Transverse colon (tissue), 4 donors: ENCODE data around the gene ZFP64.

Experiments
- POLR2A ChIP-seq: fragments of 450-650 bp; IDR thresholded peaks from one replicate; pipeline ENCODE4 v1.6.1; 2016; ENCODE audit warnings: antibody characterized with exemption, mild to moderate bottlenecking, moderate library complexity
- POLR2AphosphoS5 ChIP-seq, 3 donors: sonication (generic); formaldehyde crosslinking; IDR thresholded peaks; one replicate each; pipeline ENCODE4 v1.6.1; 2016; ENCODE audit warnings: antibody characterized with exemption in 3 of 3
- TF ChIP-seq, protein P1 (sequence below), 5 experiments: fragments of 200-600 bp in 3 of 5; fragments of 450-650 bp in 2 of 5; sonication (generic) in 3 of 5; IDR thresholded peaks; 1 replicate in 2 of 5; 2 replicates in 3 of 5; pipeline ENCODE4 v1.5.1; 2016 to 2017; ENCODE audit warnings: antibody characterized with exemption in 5 of 5, inconsistent platforms in 3 of 5, mild to moderate bottlenecking in 2 of 5, moderate library complexity in 1 of 5

DNA sequence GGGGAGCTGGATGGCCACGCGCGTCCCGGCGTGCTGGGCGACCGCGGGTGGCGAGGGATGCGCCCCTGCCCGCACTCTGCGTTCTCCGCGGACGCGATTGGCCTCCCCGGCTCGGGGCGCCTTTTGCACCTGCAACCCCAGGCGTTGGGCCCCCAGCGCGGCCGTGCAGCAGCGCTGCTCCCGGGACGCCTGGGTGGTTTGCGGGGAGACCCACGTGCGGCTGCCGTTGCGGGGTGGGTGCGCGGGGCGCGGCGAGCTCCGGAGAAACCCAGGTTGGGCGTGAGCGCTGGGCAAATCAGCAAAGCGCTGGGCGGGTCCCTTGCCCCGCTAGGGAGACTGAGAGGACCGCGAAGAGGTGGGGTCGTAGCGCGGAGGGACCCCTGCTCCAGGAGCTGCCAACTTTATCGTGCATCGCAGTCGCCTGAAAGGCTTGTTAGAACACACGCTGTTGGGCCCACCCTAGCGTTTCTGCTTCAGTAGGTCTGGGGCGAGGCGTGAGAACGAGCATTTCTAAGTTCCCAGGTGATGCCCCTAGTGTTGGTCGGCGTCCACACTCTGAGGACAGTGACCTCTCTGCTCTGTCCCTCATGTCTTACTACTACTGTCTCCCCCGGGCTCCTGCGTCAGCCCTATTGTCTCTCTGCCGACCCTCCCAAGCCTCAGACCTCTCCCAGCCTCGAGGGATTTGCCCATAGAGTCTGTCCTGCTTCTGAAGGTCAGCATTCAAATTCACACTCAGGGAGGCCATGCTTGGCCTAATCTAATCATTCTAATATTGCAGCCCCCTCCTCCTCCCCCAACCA, 538 bp upstream of the ZFP64 start:
- TF ChIP-seq, protein P1, sequence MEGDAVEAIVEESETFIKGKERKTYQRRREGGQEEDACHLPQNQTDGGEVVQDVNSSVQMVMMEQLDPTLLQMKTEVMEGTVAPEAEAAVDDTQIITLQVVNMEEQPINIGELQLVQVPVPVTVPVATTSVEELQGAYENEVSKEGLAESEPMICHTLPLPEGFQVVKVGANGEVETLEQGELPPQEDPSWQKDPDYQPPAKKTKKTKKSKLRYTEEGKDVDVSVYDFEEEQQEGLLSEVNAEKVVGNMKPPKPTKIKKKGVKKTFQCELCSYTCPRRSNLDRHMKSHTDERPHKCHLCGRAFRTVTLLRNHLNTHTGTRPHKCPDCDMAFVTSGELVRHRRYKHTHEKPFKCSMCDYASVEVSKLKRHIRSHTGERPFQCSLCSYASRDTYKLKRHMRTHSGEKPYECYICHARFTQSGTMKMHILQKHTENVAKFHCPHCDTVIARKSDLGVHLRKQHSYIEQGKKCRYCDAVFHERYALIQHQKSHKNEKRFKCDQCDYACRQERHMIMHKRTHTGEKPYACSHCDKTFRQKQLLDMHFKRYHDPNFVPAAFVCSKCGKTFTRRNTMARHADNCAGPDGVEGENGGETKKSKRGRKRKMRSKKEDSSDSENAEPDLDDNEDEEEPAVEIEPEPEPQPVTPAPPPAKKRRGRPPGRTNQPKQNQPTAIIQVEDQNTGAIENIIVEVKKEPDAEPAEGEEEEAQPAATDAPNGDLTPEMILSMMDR (IDR thresholded peaks at IDR 0.05): peak in 3 of 5 experiments; percentile 18 to 46 (median 41)
- no peak for TF ChIP-seq POLR2AphosphoS5 (IDR thresholded peaks at IDR 0.05)
- peak; percentile 25 for TF ChIP-seq POLR2A
